Measurements from ENCODE around the gene RAB22A.
A peak's percentile ranks its signal among the peaks of the same experiment; 100 is the strongest.

The RAB22A gene, protein sequence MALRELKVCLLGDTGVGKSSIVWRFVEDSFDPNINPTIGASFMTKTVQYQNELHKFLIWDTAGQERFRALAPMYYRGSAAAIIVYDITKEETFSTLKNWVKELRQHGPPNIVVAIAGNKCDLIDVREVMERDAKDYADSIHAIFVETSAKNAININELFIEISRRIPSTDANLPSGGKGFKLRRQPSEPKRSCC

DNA sequence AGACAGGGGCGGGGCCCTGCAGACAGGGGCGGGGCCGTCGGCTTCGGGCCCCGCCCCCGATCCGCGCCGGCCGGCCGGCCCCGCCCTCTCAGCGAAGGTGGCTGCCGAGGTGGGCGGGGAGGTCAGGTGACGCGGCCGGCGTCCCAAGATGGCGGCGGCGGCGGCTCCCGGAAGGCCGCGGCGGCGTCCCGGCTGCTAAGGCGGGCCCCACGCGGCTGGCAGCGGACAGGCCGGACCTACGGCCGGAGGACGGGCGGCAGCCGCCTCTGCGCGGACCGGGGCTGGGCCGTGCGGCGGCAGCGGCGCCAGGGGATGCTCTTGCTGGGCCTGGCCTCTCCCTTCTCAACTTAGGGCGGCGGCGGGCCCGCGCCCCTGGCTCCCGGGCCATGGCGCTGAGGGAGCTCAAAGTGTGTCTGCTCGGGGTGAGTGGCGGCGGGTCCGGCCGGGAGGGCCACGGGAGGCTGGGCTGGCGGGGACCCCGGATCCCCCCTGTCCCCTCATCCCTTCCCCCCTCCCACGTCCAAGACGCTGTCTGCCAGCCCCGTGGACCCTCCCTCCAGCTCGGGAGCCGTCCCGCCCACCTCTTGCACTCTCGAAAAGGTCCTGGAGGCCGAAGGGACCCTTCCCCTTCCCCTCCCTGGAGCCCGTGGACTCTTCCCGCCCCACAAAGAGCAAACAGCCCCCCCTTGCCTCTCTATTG, at the start of gene RAB22A:
Gene RAB22A, plus strand, starts transcription at position 125 of the 700 bp plus-strand sequence. Its CDS starts 262 bp downstream, at position 387.
- TF ChIP-seq, protein P1, sequence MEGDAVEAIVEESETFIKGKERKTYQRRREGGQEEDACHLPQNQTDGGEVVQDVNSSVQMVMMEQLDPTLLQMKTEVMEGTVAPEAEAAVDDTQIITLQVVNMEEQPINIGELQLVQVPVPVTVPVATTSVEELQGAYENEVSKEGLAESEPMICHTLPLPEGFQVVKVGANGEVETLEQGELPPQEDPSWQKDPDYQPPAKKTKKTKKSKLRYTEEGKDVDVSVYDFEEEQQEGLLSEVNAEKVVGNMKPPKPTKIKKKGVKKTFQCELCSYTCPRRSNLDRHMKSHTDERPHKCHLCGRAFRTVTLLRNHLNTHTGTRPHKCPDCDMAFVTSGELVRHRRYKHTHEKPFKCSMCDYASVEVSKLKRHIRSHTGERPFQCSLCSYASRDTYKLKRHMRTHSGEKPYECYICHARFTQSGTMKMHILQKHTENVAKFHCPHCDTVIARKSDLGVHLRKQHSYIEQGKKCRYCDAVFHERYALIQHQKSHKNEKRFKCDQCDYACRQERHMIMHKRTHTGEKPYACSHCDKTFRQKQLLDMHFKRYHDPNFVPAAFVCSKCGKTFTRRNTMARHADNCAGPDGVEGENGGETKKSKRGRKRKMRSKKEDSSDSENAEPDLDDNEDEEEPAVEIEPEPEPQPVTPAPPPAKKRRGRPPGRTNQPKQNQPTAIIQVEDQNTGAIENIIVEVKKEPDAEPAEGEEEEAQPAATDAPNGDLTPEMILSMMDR (IDR thresholded peaks at IDR 0.05; ENCODE audit: borderline replicate concordance, control extremely low read depth, extremely low read depth, insufficient read depth, missing control alignments): no peak
- DNase-seq (ENCODE audit: low spot score): peak; percentile 98

DNA sequence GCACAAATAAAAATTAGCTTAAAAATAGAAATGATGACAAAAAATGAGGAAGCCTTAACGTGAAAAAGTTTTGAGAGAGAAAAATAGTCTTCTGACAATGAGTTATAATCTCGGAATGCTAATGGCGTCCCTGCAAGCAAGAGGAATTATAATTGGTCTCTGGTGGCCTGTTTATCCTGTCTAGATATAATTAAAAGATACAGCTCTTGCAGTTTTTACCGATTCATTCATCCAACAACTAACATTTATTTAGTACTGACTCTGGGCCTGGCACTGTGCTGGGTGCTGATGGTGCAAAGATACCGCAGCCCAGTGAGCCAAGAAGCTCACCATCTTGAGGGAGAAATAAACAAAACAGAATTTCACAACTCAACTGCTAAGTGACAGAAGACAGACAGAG, 49.5 kb upstream of the RAB22A start:
- in situ Hi-C loops (cut with MboI; ENCODE audit: low sequenced_read_pairs, unreplicated experiment): no loop called here
- DNase-seq (ENCODE audit: low spot score): no peak
- TF ChIP-seq, protein P1 (IDR thresholded peaks at IDR 0.05; ENCODE audit: borderline replicate concordance, control extremely low read depth, extremely low read depth, insufficient read depth, missing control alignments): no peak

More for the DNA sequence above, at the start of gene RAB22A:
- in situ Hi-C loops (cut with MboI; ENCODE audit: low sequenced_read_pairs, unreplicated experiment): no loop called here

DNA sequence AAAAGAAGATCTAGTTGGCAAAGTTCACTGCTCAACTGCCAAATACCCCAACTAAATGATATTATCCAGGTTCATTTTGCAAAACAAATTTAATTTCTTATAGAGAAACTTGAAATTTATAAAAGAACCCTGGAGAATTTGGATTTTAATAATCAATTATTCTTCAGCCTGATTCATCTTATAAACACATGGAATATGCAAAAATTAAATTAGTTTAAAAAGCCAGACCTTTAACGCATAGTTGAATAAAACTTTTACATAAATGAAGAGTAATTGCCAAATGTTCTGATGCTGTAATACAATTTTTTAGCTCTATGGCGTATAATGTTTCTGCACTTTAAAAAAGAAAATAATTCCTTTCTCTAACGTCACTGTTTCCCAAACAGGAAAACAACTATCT, 47.9 kb upstream of the RAB22A start:
- no peak for DNase-seq (ENCODE audit: low spot score)
- in situ Hi-C loops (cut with MboI; ENCODE audit: low sequenced_read_pairs, unreplicated experiment): no loop called here
- TF ChIP-seq, protein P1 (IDR thresholded peaks at IDR 0.05; ENCODE audit: borderline replicate concordance, control extremely low read depth, extremely low read depth, insufficient read depth, missing control alignments): no peak

DNA sequence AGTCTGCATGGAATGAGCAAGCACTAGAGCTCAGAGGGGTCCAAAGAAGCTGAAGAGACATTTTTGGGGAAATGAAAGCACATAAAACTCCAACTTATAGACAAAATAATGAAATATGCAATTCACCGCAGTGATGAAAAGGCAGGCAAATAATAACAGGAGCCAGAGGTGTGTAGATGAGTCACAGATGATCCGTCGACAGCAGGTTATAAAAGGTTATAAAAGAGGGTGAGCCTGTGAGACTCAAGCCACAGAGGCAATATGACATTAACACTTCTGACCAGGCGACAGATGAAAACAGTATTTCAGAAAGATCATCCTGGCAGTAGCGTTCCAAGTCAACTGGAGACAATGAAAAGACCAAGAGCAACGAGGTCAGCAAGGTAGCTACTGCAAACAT, 45.2 kb upstream of the RAB22A start:
- no peak for DNase-seq (ENCODE audit: low spot score)
- in situ Hi-C loops (cut with MboI; ENCODE audit: low sequenced_read_pairs, unreplicated experiment): no loop called here
- TF ChIP-seq, protein P1 (IDR thresholded peaks at IDR 0.05; ENCODE audit: borderline replicate concordance, control extremely low read depth, extremely low read depth, insufficient read depth, missing control alignments): no peak

DNA sequence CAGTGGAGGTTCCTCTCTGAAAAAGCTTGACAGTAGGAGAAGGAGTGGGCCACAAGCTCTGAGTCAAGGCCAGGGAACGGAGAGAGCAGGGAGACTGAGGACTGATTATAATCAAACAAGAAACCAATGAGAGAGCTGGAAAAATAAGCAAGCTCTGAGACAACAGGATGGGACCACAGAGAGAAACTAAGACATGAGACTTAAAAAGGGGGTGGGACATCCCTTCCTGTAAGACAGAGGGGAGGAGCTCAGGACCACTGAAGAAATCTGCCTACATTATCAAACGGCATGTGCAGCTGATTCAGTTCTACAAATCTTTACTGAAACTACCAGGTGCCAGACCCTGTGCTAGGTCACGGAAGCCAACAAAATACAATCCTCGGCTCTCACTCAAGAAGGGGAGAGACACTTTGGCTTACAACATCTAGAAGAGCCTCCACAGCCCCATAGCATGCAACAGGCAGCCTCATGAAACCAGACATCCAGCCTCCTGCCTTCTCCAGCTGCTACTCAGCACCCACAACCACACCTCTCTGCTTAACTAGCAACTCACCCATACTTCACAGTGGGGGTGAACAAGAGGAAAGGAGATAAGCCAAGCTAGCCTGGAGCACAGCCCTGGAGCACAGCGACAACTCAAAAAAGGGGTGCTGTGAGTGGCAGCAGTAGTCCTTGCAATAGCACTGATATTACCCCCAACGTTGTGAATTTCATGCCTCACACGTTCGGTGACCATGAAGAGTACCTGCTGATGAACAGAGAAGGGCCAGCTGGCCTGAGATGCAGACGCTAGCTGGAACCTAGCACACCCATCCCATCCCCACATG, 41.9 kb upstream of the RAB22A start:
- TF ChIP-seq, protein P1 (IDR thresholded peaks at IDR 0.05; ENCODE audit: borderline replicate concordance, control extremely low read depth, extremely low read depth, insufficient read depth, missing control alignments): no peak
- no peak for DNase-seq (ENCODE audit: low spot score)
- in situ Hi-C loops (cut with MboI; ENCODE audit: low sequenced_read_pairs, unreplicated experiment): no loop called here

DNA sequence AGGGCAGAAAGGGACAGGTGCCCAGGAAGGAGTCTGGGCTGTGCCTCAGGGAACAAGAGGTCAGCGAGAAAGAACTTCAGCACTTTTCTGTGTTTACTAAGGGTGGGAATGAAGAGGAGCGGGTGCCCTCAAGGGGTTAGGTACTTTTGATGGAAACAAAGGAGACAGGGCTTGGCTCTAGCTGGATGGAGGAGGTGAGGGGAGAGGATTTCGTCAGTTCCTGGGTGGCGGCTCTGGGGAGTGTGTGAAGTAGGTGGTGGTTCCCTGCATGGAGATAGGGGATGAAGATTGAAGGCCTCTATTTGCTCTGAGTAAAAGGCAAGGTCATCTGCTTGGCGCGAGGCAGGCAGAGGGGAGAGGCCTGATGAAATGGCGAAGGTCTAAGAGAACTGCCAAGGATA, 41.1 kb upstream of the RAB22A start:
- in situ Hi-C loops (cut with MboI; ENCODE audit: low sequenced_read_pairs, unreplicated experiment): no loop called here
- TF ChIP-seq, protein P1 (IDR thresholded peaks at IDR 0.05; ENCODE audit: borderline replicate concordance, control extremely low read depth, extremely low read depth, insufficient read depth, missing control alignments): no peak
- DNase-seq (ENCODE audit: low spot score): no peak

Measured in GM13976 (cell line).